Mammary epithelial cell (primary cell): ENCODE measurements around the gene FITM2.

Experiments used
- EZH2 ChIP-seq: IDR thresholded peaks from 2 replicates; pipeline ENCODE4 v1.6.1; 2012; ENCODE audit warnings: low read length, inconsistent platforms, borderline replicate concordance
- TF ChIP-seq, protein P1 (sequence below), 2 donors: IDR thresholded peaks in 1 of 2; conservative IDR thresholded peaks in 1 of 2; 2 replicates each; pipeline ENCODE4 v1.5.1; 2011 to 2012; ENCODE audit warnings: inconsistent platforms in 2 of 2, low read length in 2 of 2, mild to moderate bottlenecking in 2 of 2, control low read depth in 1 of 2, low read depth in 1 of 2; ENCODE audit not compliant: insufficient read depth in 1 of 2; ENCODE audit errors: extremely low read depth in 1 of 2

DNA sequence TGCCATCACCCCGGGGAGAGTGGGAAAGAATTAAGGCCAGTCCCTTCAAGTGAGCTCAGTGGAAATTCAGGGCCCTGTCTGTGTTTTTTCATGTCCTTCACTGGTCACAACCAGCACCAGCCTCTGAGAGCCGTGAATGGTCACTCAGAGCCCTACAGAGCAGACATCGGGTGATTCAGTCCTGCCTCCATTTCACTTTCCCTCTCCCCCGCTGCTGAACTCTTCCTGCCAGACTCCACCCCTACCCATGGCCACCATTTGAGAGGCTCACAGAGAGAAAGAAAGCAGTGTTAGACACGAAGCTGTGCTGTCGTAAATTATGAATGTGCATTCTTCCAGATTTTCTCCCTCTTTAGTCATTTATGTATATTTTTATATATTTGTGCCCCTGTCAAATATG is 31.2 kb upstream of the FITM2 start:
- TF ChIP-seq, protein P1, sequence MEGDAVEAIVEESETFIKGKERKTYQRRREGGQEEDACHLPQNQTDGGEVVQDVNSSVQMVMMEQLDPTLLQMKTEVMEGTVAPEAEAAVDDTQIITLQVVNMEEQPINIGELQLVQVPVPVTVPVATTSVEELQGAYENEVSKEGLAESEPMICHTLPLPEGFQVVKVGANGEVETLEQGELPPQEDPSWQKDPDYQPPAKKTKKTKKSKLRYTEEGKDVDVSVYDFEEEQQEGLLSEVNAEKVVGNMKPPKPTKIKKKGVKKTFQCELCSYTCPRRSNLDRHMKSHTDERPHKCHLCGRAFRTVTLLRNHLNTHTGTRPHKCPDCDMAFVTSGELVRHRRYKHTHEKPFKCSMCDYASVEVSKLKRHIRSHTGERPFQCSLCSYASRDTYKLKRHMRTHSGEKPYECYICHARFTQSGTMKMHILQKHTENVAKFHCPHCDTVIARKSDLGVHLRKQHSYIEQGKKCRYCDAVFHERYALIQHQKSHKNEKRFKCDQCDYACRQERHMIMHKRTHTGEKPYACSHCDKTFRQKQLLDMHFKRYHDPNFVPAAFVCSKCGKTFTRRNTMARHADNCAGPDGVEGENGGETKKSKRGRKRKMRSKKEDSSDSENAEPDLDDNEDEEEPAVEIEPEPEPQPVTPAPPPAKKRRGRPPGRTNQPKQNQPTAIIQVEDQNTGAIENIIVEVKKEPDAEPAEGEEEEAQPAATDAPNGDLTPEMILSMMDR (conservative IDR thresholded peaks at IDR 0.05 in 1 of 2, IDR thresholded peaks at IDR 0.05 in 1 of 2; ENCODE audit: extremely low read depth in 1 of 2, insufficient read depth in 1 of 2, low read depth in 1 of 2, low read length in 2 of 2), result no peak
- no peak for TF ChIP-seq EZH2
